Keratinocyte (primary cell): ENCODE data around the gene MED12L. TPM values are rescaled to one million over a fixed set of nuclear protein-coding genes. Genes with fewer than 3 reads are reported as not detected.

Experiments
- DNase-seq: peaks from one replicate; pipeline ENCODE4 v3.0.0-alpha.2; 2011; ENCODE audit warnings: low read depth, missing footprints, low spot score
- FAIRE-seq: peaks from 2 replicates; lab custom pipeline; 2011; peaks lifted over from hg19 to GRCh38; lab: Jason Lieb, UNC
- H2AFZ ChIP-seq: 2 replicates; pipeline ENCODE4 v1.6.0; 2012; ENCODE audit warnings: low read length, control low read depth, inconsistent platforms; ENCODE audit not compliant: control insufficient read depth
- H3K27ac ChIP-seq: 2 replicates; pipeline ENCODE4 v1.5.1; 2011; ENCODE audit warnings: low read length; ENCODE audit not compliant: control insufficient read depth, insufficient read depth
- H3K27me3 ChIP-seq: 3 replicates; pipeline ENCODE4 v1.6.0; 2011; ENCODE audit warnings: low read length; ENCODE audit not compliant: control insufficient read depth, insufficient read depth; ENCODE audit errors: extremely low read depth
- H3K36me3 ChIP-seq, 2 experiments: 2 replicates in 1 of 2; 3 replicates in 1 of 2; pipeline ENCODE4 v1.5.1; 2011; ENCODE audit warnings: low read length in 2 of 2, mild to moderate bottlenecking in 1 of 2; ENCODE audit not compliant: control insufficient read depth in 2 of 2, insufficient read depth in 2 of 2; ENCODE audit errors: extremely low read depth in 1 of 2
- H3K4me1 ChIP-seq: 3 replicates; pipeline ENCODE4 v1.5.1; 2011; ENCODE audit warnings: low read length; ENCODE audit not compliant: control insufficient read depth, insufficient read depth; ENCODE audit errors: extremely low read depth
- H3K4me2 ChIP-seq: 3 replicates; pipeline ENCODE4 v1.6.0; 2011; ENCODE audit warnings: low read depth, low read length; ENCODE audit not compliant: control insufficient read depth, insufficient read depth; ENCODE audit errors: extremely low read depth
- H3K4me3 ChIP-seq, 3 experiments: fragments of 200-600 bp in 1 of 3; sonication (generic) in 1 of 3; 2 replicates in 2 of 3; 3 replicates in 1 of 3; pipeline ENCODE4 v1.5.1; 2011 to 2016; ENCODE audit warnings: low read length in 3 of 3, mild to moderate bottlenecking in 3 of 3, control low read depth in 2 of 3, inconsistent platforms in 1 of 3, low read depth in 1 of 3, mixed read lengths in 1 of 3, mixed run types in 1 of 3, moderate library complexity in 1 of 3; ENCODE audit not compliant: control insufficient read depth in 2 of 3, insufficient read depth in 2 of 3; ENCODE audit errors: extremely low read depth in 1 of 3
- H3K79me2 ChIP-seq: 2 replicates; pipeline ENCODE4 v1.6.0; 2012; ENCODE audit warnings: low read length; ENCODE audit not compliant: control insufficient read depth, insufficient read depth
- H3K9ac ChIP-seq: 3 replicates; pipeline ENCODE4 v1.6.0; 2011; ENCODE audit warnings: low read length; ENCODE audit not compliant: control insufficient read depth, insufficient read depth; ENCODE audit errors: extremely low read depth
- H3K9me1 ChIP-seq: 3 replicates; pipeline ENCODE4 v1.6.0; 2011; ENCODE audit warnings: low read length; ENCODE audit not compliant: control insufficient read depth, insufficient read depth; ENCODE audit errors: extremely low read depth
- H3K9me3 ChIP-seq: 2 replicates; pipeline ENCODE4 v1.5.1; 2012; ENCODE audit warnings: low read depth, low read length; ENCODE audit not compliant: control insufficient read depth
- H4K20me1 ChIP-seq: 3 replicates; pipeline ENCODE4 v1.6.0; 2011; ENCODE audit warnings: low read length; ENCODE audit not compliant: control insufficient read depth, insufficient read depth; ENCODE audit errors: extremely low read depth
- CTCF ChIP-seq, 3 experiments: IDR thresholded peaks in 1 of 3; conservative IDR thresholded peaks in 1 of 3; optimal IDR thresholded peaks in 1 of 3; 2 replicates in 2 of 3; 3 replicates in 1 of 3; pipeline versions ENCODE3 to v1.5.1; 2011; ENCODE audit warnings: low read length in 3 of 3, mild to moderate bottlenecking in 3 of 3, moderate library complexity in 2 of 3, control low read depth in 1 of 3, inconsistent platforms in 1 of 3; ENCODE audit not compliant: insufficient read depth in 2 of 3; ENCODE audit errors: extremely low read depth in 1 of 3
- EZH2 ChIP-seq: IDR thresholded peaks from one replicate; pipeline ENCODE4 v1.6.1; 2012; ENCODE audit warnings: inconsistent platforms, mild to moderate bottlenecking, low read length, moderate library complexity
- dilution Hi-C: fragments of 300-500 bp; cut with MboI; formaldehyde crosslinking; loops from one replicate; pipeline ENCODE4 v1.7.0; 2020; ENCODE audit warnings: low sequenced_read_pairs; ENCODE audit not compliant: extremely low pct_ligation_motif_present
- polyA plus RNA-seq, 5 experiments: library from polyadenylated mRNA; depleted of rRNA in 3 of 5; stranded (reverse) in 3 of 5; stranded (forward) in 1 of 5; unstranded in 1 of 5; fragments of >200 nt; gene quantifications; 1 replicate in 1 of 5; 2 replicates in 3 of 5; 3 replicates in 1 of 5; pipeline versions ENCODE4 v1.2.1 to v1.2.3, GENCODE V29; 2011 to 2012; ENCODE audit warnings: missing spikeins in 2 of 5, low read depth in 1 of 5, low replicate concordance in 1 of 5

MED12L gene
- polyA plus RNA-seq, 1 donor (not counting 4 experiments of a cell fraction or from before 2014, with no cell fraction given) = 0.04 TPM

GRCh38 chr3:151402349-151402748 lies 316.9 kb downstream of the MED12L start:
- Histone ChIP-seq H3K36me3 (no peaks in the 10 kb centered on the region), H3K4me3 (no peak overlapping the region), H3K27ac (no peak overlapping the region), H3K4me1 (peaks cover 14% of the 10 kb centered on the region), H3K9me3 (no peaks in the 10 kb centered on the region), H3K9me1 (no peaks in the 10 kb centered on the region), H3K79me2 (no peaks in the 10 kb centered on the region), H4K20me1 (no peaks in the 10 kb centered on the region), H3K4me2 (no peak overlapping the region), H3K9ac (no peak overlapping the region), H3K27me3 (no peaks in the 10 kb centered on the region), H2AFZ (no peak overlapping the region)
- FAIRE-seq (no peak), DNase-seq (no peak)
- no peak for TF ChIP-seq CTCF (optimal IDR thresholded peaks at IDR 0.05 in 1 of 3, IDR thresholded peaks at IDR 0.05 in 1 of 3, conservative IDR thresholded peaks at IDR 0.05 in 1 of 3; ENCODE audit: extremely low read depth in 1 of 3, insufficient read depth in 2 of 3, low read length in 3 of 3)
- no peak for TF ChIP-seq EZH2
- dilution Hi-C loops = no loop called here

GRCh38 chr3:151403246-151403645 lies 317.8 kb downstream of the MED12L start:
- DNase-seq (no peak), FAIRE-seq (no peak)
- Histone ChIP-seq H3K9ac (no peak overlapping the region), H3K4me3 (no peak overlapping the region), H3K4me1 (peaks cover 14% of the 10 kb centered on the region), H2AFZ (no peak overlapping the region), H3K36me3 (no peaks in the 10 kb centered on the region), H4K20me1 (no peaks in the 10 kb centered on the region), H3K9me1 (no peaks in the 10 kb centered on the region), H3K27ac (no peak overlapping the region), H3K79me2 (no peaks in the 10 kb centered on the region), H3K9me3 (no peaks in the 10 kb centered on the region), H3K27me3 (no peaks in the 10 kb centered on the region), H3K4me2 (no peak overlapping the region)
- dilution Hi-C loops = no loop called here
- no peak for TF ChIP-seq EZH2
- no peak for TF ChIP-seq CTCF (optimal IDR thresholded peaks at IDR 0.05 in 1 of 3, IDR thresholded peaks at IDR 0.05 in 1 of 3, conservative IDR thresholded peaks at IDR 0.05 in 1 of 3; ENCODE audit: extremely low read depth in 1 of 3, insufficient read depth in 2 of 3, low read length in 3 of 3)
